Measurements from ENCODE around the gene CCS.
A peak's percentile ranks its signal among the peaks of the same experiment; 100 is the strongest.

Gene CCS

DNA sequence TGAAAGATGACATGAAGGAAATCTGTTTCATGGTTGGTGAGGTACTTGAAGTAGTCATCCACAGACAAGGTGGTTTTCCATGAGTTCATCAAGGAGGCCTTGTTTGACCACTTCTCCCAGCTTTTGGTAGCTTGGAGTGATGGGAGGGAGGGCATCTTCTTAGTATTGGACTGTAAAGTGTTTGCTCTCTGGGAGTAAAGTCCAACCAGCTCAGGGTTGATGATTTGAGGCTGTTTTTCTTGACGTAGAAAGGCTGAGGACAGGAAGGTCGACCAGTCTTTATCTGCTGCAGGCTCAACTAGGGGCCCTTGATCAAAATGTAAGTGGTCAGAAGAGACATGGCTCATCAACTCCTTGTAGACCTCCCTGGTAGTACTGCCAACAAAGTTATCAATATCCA, 1.8 kb upstream of the CCS start:
- Histone ChIP-seq H2BK120ac (ENCODE audit: low read depth, low read length) (no peak overlapping the region), H3K4ac (ENCODE audit: low read depth, low read length) (no peak overlapping the region), H2BK5ac (ENCODE audit: low read length) (no peak overlapping the region), H2BK15ac (replicated peaks; ENCODE audit: low read depth) (no peak overlapping the region), H3K79me1 (ENCODE audit: low read length) (no peaks in the 10 kb centered on the region), H3K23ac (ENCODE audit: low read length) (no peak overlapping the region), H4K8ac (ENCODE audit: low read depth, low read length) (no peak overlapping the region), H3K27ac (ENCODE audit: low read depth, low read length) (no peak overlapping the region), H3K79me2 (ENCODE audit: control insufficient read depth, insufficient read depth, low read length) (no peaks in the 10 kb centered on the region), H2AK5ac (ENCODE audit: low read length) (no peak overlapping the region), H3K56ac (ENCODE audit: low read length) (no peak overlapping the region), H3K18ac (ENCODE audit: low read length) (no peak overlapping the region), H3K4me3 (ENCODE audit: low read length) (no peak overlapping the region), H3K27me3 (ENCODE audit: insufficient read depth, low read length, poor library complexity) (no peaks in the 10 kb centered on the region), H3K4me1 (ENCODE audit: control insufficient read depth, low read depth, low read length) (no peaks in the 10 kb centered on the region), H3K9ac (ENCODE audit: low read length) (no peak overlapping the region), H3K36me3 (ENCODE audit: control insufficient read depth, insufficient read depth, low read length) (no peaks in the 10 kb centered on the region), H3K4me2 (ENCODE audit: low read length) (no peak overlapping the region), H4K5ac (ENCODE audit: low read length) (no peak overlapping the region)
- no CpG with 5 or more reads among the region's 2 CpGs for WGBS (ENCODE audit: extremely low coverage, insufficient coverage, low lambda C conversion rate)
- DNase-seq = no peak

DNA sequence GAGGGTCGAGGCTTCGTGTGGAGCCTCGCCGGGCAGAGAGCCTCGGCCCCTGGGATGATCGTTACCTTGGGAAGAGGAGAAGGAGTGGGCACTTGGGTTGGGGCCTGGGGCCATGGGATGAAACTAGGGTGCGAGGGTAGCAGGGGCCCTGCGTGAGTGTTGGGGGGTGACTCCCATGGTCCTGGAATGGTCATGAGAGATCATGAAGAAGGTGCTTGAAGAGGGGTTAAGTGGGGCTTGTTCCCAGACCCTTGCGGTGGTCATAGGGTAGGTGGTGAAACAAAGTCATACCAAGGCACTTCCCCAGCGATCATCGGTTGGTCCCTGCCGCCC, 284 bp downstream of the CCS start:
- H2BK120ac ChIP-seq (ENCODE audit: low read depth, low read length) = no peak overlapping the region
- peak overlapping the region; percentile 49 for H3K4me3 ChIP-seq (ENCODE audit: low read length)
- H3K56ac ChIP-seq (ENCODE audit: low read length) = peak overlapping the region; percentile 92
- WGBS (ENCODE audit: extremely low coverage, insufficient coverage, low lambda C conversion rate) = no CpG with 5 or more reads among the region's 12 CpGs
- no peaks in the 10 kb centered on the region for H3K4me1 ChIP-seq (ENCODE audit: control insufficient read depth, low read depth, low read length)
- no peak overlapping the region for H2BK5ac ChIP-seq (ENCODE audit: low read length)
- H3K9ac ChIP-seq (ENCODE audit: low read length) = peak overlapping the region; percentile 86
- no peak overlapping the region for H3K18ac ChIP-seq (ENCODE audit: low read length)
- H3K27me3 ChIP-seq (ENCODE audit: insufficient read depth, low read length, poor library complexity) = no peaks in the 10 kb centered on the region
- no peak overlapping the region for H3K4ac ChIP-seq (ENCODE audit: low read depth, low read length)
- no peak overlapping the region for H2BK15ac ChIP-seq (replicated peaks; ENCODE audit: low read depth)
- no peak overlapping the region for H2AK5ac ChIP-seq (ENCODE audit: low read length)
- H3K79me1 ChIP-seq (ENCODE audit: low read length) = no peaks in the 10 kb centered on the region
- no peak overlapping the region for H4K8ac ChIP-seq (ENCODE audit: low read depth, low read length)
- H3K23ac ChIP-seq (ENCODE audit: low read length) = no peak overlapping the region
- DNase-seq = no peak
- peak overlapping the region; percentile 60 for H3K4me2 ChIP-seq (ENCODE audit: low read length)
- H3K27ac ChIP-seq (ENCODE audit: low read depth, low read length) = no peak overlapping the region
- H4K5ac ChIP-seq (ENCODE audit: low read length) = no peak overlapping the region
- H3K36me3 ChIP-seq (ENCODE audit: control insufficient read depth, insufficient read depth, low read length) = no peaks in the 10 kb centered on the region
- no peaks in the 10 kb centered on the region for H3K79me2 ChIP-seq (ENCODE audit: control insufficient read depth, insufficient read depth, low read length)

DNA sequence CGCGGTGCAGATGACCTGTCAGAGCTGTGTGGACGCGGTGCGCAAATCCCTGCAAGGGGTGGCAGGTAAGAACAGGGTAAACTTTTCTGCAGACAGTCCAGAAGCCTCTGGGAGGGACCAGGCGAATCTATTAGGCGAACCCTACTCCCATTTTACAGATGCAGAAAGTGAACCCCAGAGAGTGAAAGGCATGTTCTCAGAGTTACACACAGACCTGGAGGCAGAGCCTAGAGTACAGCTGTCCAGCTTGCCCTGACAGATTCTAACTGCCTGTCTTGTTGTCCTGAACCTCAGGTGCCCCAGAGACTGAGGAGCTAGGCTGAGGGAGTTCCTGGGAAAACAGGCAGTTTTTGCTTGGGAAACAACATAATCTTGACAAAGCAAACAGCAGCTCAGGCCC, 665 bp downstream of the CCS start:
- Histone ChIP-seq H3K23ac (ENCODE audit: low read length) (peak overlapping the region; percentile 45), H3K79me2 (ENCODE audit: control insufficient read depth, insufficient read depth, low read length) (no peaks in the 10 kb centered on the region), H3K27ac (ENCODE audit: low read depth, low read length) (no peak overlapping the region), H2AK5ac (ENCODE audit: low read length) (no peak overlapping the region), H3K18ac (ENCODE audit: low read length) (no peak overlapping the region), H4K8ac (ENCODE audit: low read depth, low read length) (no peak overlapping the region), H3K27me3 (ENCODE audit: insufficient read depth, low read length, poor library complexity) (no peaks in the 10 kb centered on the region), H3K4ac (ENCODE audit: low read depth, low read length) (no peak overlapping the region), H3K56ac (ENCODE audit: low read length) (peak overlapping the region; percentile 92), H2BK5ac (ENCODE audit: low read length) (no peak overlapping the region), H2BK15ac (replicated peaks; ENCODE audit: low read depth) (no peak overlapping the region), H3K79me1 (ENCODE audit: low read length) (no peaks in the 10 kb centered on the region), H2BK120ac (ENCODE audit: low read depth, low read length) (no peak overlapping the region), H3K4me2 (ENCODE audit: low read length) (peak overlapping the region; percentile 60), H3K4me3 (ENCODE audit: low read length) (no peak overlapping the region), H4K5ac (ENCODE audit: low read length) (no peak overlapping the region), H3K9ac (ENCODE audit: low read length) (peak overlapping the region; percentile 86), H3K36me3 (ENCODE audit: control insufficient read depth, insufficient read depth, low read length) (no peaks in the 10 kb centered on the region), H3K4me1 (ENCODE audit: control insufficient read depth, low read depth, low read length) (no peaks in the 10 kb centered on the region)
- WGBS (ENCODE audit: extremely low coverage, insufficient coverage, low lambda C conversion rate) = no CpG with 5 or more reads among the region's 7 CpGs
- no peak for DNase-seq

DNA sequence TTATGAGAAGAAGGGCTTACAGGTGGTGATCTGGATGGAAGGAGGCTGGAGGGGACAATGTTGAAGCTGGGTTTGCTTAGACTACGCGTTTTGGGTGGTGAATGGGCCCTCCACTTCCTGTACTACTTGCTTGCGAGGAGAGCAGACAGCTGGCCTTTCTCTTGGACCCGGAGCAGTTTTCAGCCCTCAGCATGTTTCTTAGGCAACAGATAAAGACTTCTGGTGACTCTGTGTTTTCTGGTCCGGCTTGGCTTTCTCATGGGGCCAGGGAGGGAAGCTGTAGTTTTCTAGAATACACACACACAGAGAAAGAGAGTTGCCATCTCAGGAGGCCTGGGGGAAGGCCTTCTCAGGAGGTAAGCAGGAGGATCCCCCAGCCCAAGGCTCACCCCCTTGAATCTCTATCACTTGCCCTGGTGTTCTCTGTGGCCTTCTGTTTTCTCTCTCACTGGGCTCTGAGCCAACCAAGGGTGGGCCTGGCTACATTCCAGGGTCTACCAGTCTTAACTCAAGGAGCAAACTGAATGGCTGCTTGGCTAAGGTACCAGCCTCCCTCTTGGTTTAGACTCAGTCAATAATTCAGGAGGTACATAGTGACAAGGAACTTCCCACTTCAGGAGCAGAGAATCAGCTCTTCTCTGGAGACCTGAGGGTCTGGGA, 2.4 kb downstream of the CCS start:
- Histone ChIP-seq H3K4me1 (ENCODE audit: control insufficient read depth, low read depth, low read length) (no peaks in the 10 kb centered on the region), H3K79me2 (ENCODE audit: control insufficient read depth, insufficient read depth, low read length) (no peaks in the 10 kb centered on the region), H3K18ac (ENCODE audit: low read length) (no peak overlapping the region), H3K9ac (ENCODE audit: low read length) (no peak overlapping the region), H3K4me2 (ENCODE audit: low read length) (no peak overlapping the region), H3K23ac (ENCODE audit: low read length) (no peak overlapping the region), H3K4me3 (ENCODE audit: low read length) (no peak overlapping the region), H3K27ac (ENCODE audit: low read depth, low read length) (no peak overlapping the region), H2BK120ac (ENCODE audit: low read depth, low read length) (no peak overlapping the region), H4K8ac (ENCODE audit: low read depth, low read length) (no peak overlapping the region), H2AK5ac (ENCODE audit: low read length) (no peak overlapping the region), H3K56ac (ENCODE audit: low read length) (no peak overlapping the region), H3K4ac (ENCODE audit: low read depth, low read length) (no peak overlapping the region), H3K79me1 (ENCODE audit: low read length) (no peaks in the 10 kb centered on the region), H4K5ac (ENCODE audit: low read length) (no peak overlapping the region), H3K27me3 (ENCODE audit: insufficient read depth, low read length, poor library complexity) (no peaks in the 10 kb centered on the region), H2BK5ac (ENCODE audit: low read length) (no peak overlapping the region), H2BK15ac (replicated peaks; ENCODE audit: low read depth) (no peak overlapping the region), H3K36me3 (ENCODE audit: control insufficient read depth, insufficient read depth, low read length) (no peaks in the 10 kb centered on the region)
- WGBS (ENCODE audit: extremely low coverage, insufficient coverage, low lambda C conversion rate) = no CpG with 5 or more reads among the region's 5 CpGs
- DNase-seq = no peak

DNA sequence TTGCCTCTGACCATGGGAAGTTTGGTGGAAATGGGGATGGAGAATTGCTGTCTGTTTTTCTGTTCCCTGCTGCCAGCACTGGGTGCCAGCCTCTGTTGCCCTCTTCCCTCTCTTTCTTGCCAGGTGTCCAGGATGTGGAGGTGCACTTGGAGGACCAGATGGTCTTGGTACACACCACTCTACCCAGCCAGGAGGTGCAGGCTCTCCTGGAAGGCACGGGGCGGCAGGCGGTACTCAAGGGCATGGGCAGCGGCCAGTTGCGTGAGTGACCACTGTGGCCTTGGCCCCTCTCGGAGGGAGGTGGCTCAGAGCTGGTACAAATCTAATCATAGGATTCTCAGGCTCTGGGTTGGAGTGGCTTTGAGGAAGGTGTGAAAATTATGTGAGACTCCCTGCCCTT, 6.0 kb downstream of the CCS start:
- WGBS (ENCODE audit: extremely low coverage, insufficient coverage, low lambda C conversion rate) = no CpG with 5 or more reads among the region's 6 CpGs
- no peaks in the 10 kb centered on the region for H3K4me1 ChIP-seq (ENCODE audit: control insufficient read depth, low read depth, low read length)
- H3K9ac ChIP-seq (ENCODE audit: low read length) = no peak overlapping the region
- no peaks in the 10 kb centered on the region for H3K36me3 ChIP-seq (ENCODE audit: control insufficient read depth, insufficient read depth, low read length)
- no peak overlapping the region for H3K23ac ChIP-seq (ENCODE audit: low read length)
- no peak overlapping the region for H2BK15ac ChIP-seq (replicated peaks; ENCODE audit: low read depth)
- no peak overlapping the region for H4K5ac ChIP-seq (ENCODE audit: low read length)
- H3K18ac ChIP-seq (ENCODE audit: low read length) = no peak overlapping the region
- H3K4me3 ChIP-seq (ENCODE audit: low read length) = no peak overlapping the region
- no peaks in the 10 kb centered on the region for H3K79me1 ChIP-seq (ENCODE audit: low read length)
- no peak for DNase-seq
- H2AK5ac ChIP-seq (ENCODE audit: low read length) = no peak overlapping the region
- no peak overlapping the region for H3K27ac ChIP-seq (ENCODE audit: low read depth, low read length)
- H2BK120ac ChIP-seq (ENCODE audit: low read depth, low read length) = no peak overlapping the region
- H3K4ac ChIP-seq (ENCODE audit: low read depth, low read length) = no peak overlapping the region
- H4K8ac ChIP-seq (ENCODE audit: low read depth, low read length) = no peak overlapping the region
- no peak overlapping the region for H3K4me2 ChIP-seq (ENCODE audit: low read length)
- H2BK5ac ChIP-seq (ENCODE audit: low read length) = no peak overlapping the region
- H3K56ac ChIP-seq (ENCODE audit: low read length) = no peak overlapping the region
- H3K27me3 ChIP-seq (ENCODE audit: insufficient read depth, low read length, poor library complexity) = no peaks in the 10 kb centered on the region
- no peaks in the 10 kb centered on the region for H3K79me2 ChIP-seq (ENCODE audit: control insufficient read depth, insufficient read depth, low read length)

DNA sequence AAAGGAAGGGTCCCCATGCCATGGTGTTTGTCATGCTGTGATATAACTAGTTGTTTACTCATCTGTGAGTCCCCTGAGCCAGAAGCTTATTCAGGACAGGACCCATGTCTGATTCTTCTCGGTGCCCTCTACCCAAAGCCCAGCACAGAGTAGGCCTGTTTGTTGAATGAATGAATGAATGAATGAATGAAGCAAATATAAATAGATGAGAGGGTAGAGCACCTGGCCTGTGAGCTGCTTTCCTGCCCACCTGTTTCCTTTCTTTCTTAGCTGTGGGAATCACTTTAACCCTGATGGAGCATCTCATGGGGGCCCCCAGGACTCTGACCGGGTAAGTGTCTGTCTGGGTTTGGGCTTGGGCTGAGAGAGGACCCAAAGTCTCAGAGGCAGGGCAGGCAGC, 7.2 kb downstream of the CCS start:
- DNase-seq = no peak
- WGBS (ENCODE audit: extremely low coverage, insufficient coverage, low lambda C conversion rate) = no CpG with 5 or more reads among the region's 2 CpGs
- no peak overlapping the region for H2BK5ac ChIP-seq (ENCODE audit: low read length)
- H3K18ac ChIP-seq (ENCODE audit: low read length) = no peak overlapping the region
- no peak overlapping the region for H4K8ac ChIP-seq (ENCODE audit: low read depth, low read length)
- H3K79me2 ChIP-seq (ENCODE audit: control insufficient read depth, insufficient read depth, low read length) = no peaks in the 10 kb centered on the region
- no peaks in the 10 kb centered on the region for H3K36me3 ChIP-seq (ENCODE audit: control insufficient read depth, insufficient read depth, low read length)
- no peak overlapping the region for H2BK15ac ChIP-seq (replicated peaks; ENCODE audit: low read depth)
- no peak overlapping the region for H3K9ac ChIP-seq (ENCODE audit: low read length)
- H2BK120ac ChIP-seq (ENCODE audit: low read depth, low read length) = no peak overlapping the region
- H3K79me1 ChIP-seq (ENCODE audit: low read length) = no peaks in the 10 kb centered on the region
- H3K27ac ChIP-seq (ENCODE audit: low read depth, low read length) = no peak overlapping the region
- no peak overlapping the region for H2AK5ac ChIP-seq (ENCODE audit: low read length)
- no peaks in the 10 kb centered on the region for H3K27me3 ChIP-seq (ENCODE audit: insufficient read depth, low read length, poor library complexity)
- H3K4ac ChIP-seq (ENCODE audit: low read depth, low read length) = no peak overlapping the region
- H3K4me1 ChIP-seq (ENCODE audit: control insufficient read depth, low read depth, low read length) = no peaks in the 10 kb centered on the region
- H3K4me2 ChIP-seq (ENCODE audit: low read length) = no peak overlapping the region
- H4K5ac ChIP-seq (ENCODE audit: low read length) = no peak overlapping the region
- no peak overlapping the region for H3K4me3 ChIP-seq (ENCODE audit: low read length)
- no peak overlapping the region for H3K23ac ChIP-seq (ENCODE audit: low read length)
- no peak overlapping the region for H3K56ac ChIP-seq (ENCODE audit: low read length)

Measured in mesendoderm (in vitro differentiated cells).